ENCODE data around the gene ATG5. TPM values are rescaled to one million over a fixed set of nuclear protein-coding genes. Genes with fewer than 3 reads are reported as not detected.

The ATG5 gene
- total RNA-seq, 4 donors from 2014 or later: 25.3 to 47.8 (median 35.2) TPM

DNA sequence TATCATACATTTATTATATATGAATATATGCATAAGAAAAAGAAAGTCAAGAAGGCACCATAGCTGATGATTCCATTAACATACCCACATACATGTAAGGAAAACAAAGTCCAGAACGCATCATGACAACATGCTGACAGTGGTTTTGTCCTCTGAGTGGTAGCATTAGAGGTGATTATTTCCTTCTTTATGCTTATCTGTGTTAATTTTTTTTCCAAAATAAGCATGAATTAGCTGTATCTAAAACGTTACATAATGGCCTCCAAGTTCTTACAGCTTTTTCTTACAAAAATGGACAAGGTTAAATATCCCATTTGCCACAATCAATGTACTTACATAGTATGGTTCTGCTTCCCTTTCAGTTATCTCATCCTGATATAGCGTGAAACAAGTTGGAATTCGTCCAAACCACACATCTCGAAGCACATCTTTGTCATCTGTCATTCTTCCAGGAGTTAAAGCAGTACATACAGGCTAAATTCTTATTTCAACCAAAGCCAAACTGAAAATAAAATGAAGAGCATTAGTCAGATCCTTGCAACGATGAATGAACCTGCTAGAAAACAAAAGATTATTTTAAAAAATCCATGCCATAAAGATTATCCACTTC, 9.7 kb downstream of the ATG5 start:
- peaks cover 0 to 35% (median 14%) of the 10 kb centered on the region in 4 donors for H3K36me3 ChIP-seq
- H3K9me3 ChIP-seq: no peaks in the 10 kb centered on the region
- peaks cover 0 to 11% (median 7%) of the 10 kb centered on the region in 4 donors for H3K4me1 ChIP-seq
- no peak for DNase-seq (ENCODE audit: extremely low spot score)
- no peaks in the 10 kb centered on the region for H3K27me3 ChIP-seq
- TF ChIP-seq, protein P1, sequence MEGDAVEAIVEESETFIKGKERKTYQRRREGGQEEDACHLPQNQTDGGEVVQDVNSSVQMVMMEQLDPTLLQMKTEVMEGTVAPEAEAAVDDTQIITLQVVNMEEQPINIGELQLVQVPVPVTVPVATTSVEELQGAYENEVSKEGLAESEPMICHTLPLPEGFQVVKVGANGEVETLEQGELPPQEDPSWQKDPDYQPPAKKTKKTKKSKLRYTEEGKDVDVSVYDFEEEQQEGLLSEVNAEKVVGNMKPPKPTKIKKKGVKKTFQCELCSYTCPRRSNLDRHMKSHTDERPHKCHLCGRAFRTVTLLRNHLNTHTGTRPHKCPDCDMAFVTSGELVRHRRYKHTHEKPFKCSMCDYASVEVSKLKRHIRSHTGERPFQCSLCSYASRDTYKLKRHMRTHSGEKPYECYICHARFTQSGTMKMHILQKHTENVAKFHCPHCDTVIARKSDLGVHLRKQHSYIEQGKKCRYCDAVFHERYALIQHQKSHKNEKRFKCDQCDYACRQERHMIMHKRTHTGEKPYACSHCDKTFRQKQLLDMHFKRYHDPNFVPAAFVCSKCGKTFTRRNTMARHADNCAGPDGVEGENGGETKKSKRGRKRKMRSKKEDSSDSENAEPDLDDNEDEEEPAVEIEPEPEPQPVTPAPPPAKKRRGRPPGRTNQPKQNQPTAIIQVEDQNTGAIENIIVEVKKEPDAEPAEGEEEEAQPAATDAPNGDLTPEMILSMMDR (IDR thresholded peaks at IDR 0.05): no peak
- TF ChIP-seq EP300 (IDR thresholded peaks at IDR 0.05): no peak
- TF ChIP-seq POLR2A (IDR thresholded peaks at IDR 0.05; ENCODE audit: low read depth): no peak
- no peak for TF ChIP-seq POLR2AphosphoS5 (IDR thresholded peaks at IDR 0.05)
- no peak overlapping the region for H3K27ac ChIP-seq (replicated peaks in 1 of 4)
- intact Hi-C loops (cut with DNase I): no loop called here
- H3K4me3 ChIP-seq: no peak overlapping the region
- 78% methylated on average over 6 of the region's 6 CpGs for WGBS

- WGBS: 84% methylated on average over 3 of the region's 3 CpGs
- no peak for DNase-seq (ENCODE audit: extremely low spot score)
- Histone ChIP-seq H3K4me1 (peaks cover 8 to 15% (median 13%) of the 10 kb centered on the region in 4 donors), H3K36me3 (peaks cover 0 to 33% (median 6%) of the 10 kb centered on the region in 4 donors), H3K27ac (replicated peaks in 1 of 4) (no peak overlapping the region), H3K4me3 (no peak overlapping the region), H3K27me3 (no peaks in the 10 kb centered on the region), H3K9me3 (no peaks in the 10 kb centered on the region)
- intact Hi-C loops (cut with DNase I): no loop called here
- no peak for TF ChIP-seq POLR2AphosphoS5 (IDR thresholded peaks at IDR 0.05)
- TF ChIP-seq, protein P1 (IDR thresholded peaks at IDR 0.05): no peak
- no peak for TF ChIP-seq POLR2A (IDR thresholded peaks at IDR 0.05; ENCODE audit: low read depth)
- TF ChIP-seq EP300 (IDR thresholded peaks at IDR 0.05): no peak
These were observed 15.7 kb downstream of the ATG5 start for GRCh38 chr6:106309766-106310373.

- Histone ChIP-seq H3K27ac (replicated peaks in 1 of 4) (no peak overlapping the region), H3K27me3 (no peaks in the 10 kb centered on the region), H3K36me3 (peaks cover 0 to 25% (median 4%) of the 10 kb centered on the region in 4 donors), H3K9me3 (no peaks in the 10 kb centered on the region), H3K4me1 (peaks cover 8 to 15% (median 13%) of the 10 kb centered on the region in 4 donors), H3K4me3 (no peak overlapping the region)
- TF ChIP-seq, protein P1 (IDR thresholded peaks at IDR 0.05): no peak
- TF ChIP-seq POLR2A (IDR thresholded peaks at IDR 0.05; ENCODE audit: low read depth) (no peak), POLR2AphosphoS5 (IDR thresholded peaks at IDR 0.05) (no peak), EP300 (IDR thresholded peaks at IDR 0.05) (no peak)
- DNase-seq (ENCODE audit: extremely low spot score): no peak
- WGBS: 90% methylated on average over 2 of the region's 2 CpGs
- intact Hi-C loops (cut with DNase I): no loop called here
These were observed 16.6 kb downstream of the ATG5 start for GRCh38 chr6:106308985-106309384.

DNA sequence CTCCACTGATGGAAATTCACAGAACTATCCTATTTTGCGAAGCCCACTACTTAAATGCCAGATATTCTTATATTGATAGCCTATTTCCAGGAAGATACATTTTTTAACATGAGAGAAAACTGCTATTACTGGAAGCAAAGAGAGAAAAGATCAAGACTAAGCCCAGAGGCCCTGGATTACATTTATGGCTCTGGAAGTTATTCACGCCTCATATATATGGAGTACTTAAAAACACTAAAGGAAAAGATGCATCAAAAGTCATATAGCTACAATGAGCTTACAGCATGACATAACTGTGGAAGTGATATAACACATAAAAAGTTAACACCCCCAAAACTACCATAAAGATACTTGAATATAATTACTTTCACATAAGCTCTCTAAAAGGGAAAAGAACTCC, 19.8 kb downstream of the ATG5 start:
- H3K27ac ChIP-seq (replicated peaks in 1 of 4): no peak overlapping the region
- H3K27me3 ChIP-seq: no peaks in the 10 kb centered on the region
- H3K36me3 ChIP-seq: peaks cover 0 to 4% (median 2%) of the 10 kb centered on the region in 4 donors
- H3K9me3 ChIP-seq: no peaks in the 10 kb centered on the region
- intact Hi-C loops (cut with DNase I): no loop called here
- H3K4me1 ChIP-seq: peaks cover 8 to 19% (median 15%) of the 10 kb centered on the region in 4 donors
- DNase-seq (ENCODE audit: extremely low spot score): no peak
- 95% methylated on average over 2 of the region's 2 CpGs for WGBS
- TF ChIP-seq EP300 (IDR thresholded peaks at IDR 0.05) (no peak), POLR2AphosphoS5 (IDR thresholded peaks at IDR 0.05) (no peak), POLR2A (IDR thresholded peaks at IDR 0.05; ENCODE audit: low read depth) (no peak)
- TF ChIP-seq, protein P1 (IDR thresholded peaks at IDR 0.05): no peak
- no peak overlapping the region for H3K4me3 ChIP-seq
